PC-3 (cell line): ENCODE data around the gene AGAP1. TPM values are rescaled to one million over a fixed set of nuclear protein-coding genes. Genes with fewer than 3 reads are reported as not detected.

ENCODE experiments used
- ATAC-seq: fragments of 200-7000 bp; cut with Tn5 transposase; 2 replicates; pipeline ENCODE4 v1.9.1; 2020; ENCODE audit warnings: mild to moderate bottlenecking, moderate library complexity
- BruUV-seq: library from RNA; stranded (reverse); fragments of 400-500 nt; replicated peaks from 2 replicates; lab custom pipeline; 2021; lab: Mats Ljungman, UMichigan
- CTCF ChIA-PET: fragments of 300-600 bp; sonication (Branson Sonifier 250); formaldehyde crosslinking; loops from one replicate; lab custom pipeline; 2022; ENCODE audit warnings: antibody characterized with exemption; lab: Charles Lee
- POLR2A ChIA-PET: fragments of 300-600 bp; sonication (Branson Sonifier 250); formaldehyde crosslinking; loops from one replicate; lab custom pipeline; 2022; ENCODE audit warnings: antibody characterized with exemption; ENCODE audit not compliant: unreplicated experiment; lab: Charles Lee
- DNase-seq: peaks from one replicate; pipeline ENCODE4 v3.0.0-alpha.2; 2015
- H2AFZ ChIP-seq: fragments of 300-600 bp; sonication (generic); 2 replicates; pipeline ENCODE4 v1.6.0; 2016; ENCODE audit warnings: antibody characterized with exemption, low read length
- H3F3A ChIP-seq: fragments of 300-600 bp; sonication (generic); one replicate; pipeline ENCODE4 v1.6.0; 2017; ENCODE audit warnings: antibody characterized with exemption, low read length, control low read depth, mild to moderate bottlenecking; ENCODE audit not compliant: unreplicated experiment
- H3K27ac ChIP-seq: fragments of 300-600 bp; sonication (generic); 2 replicates; pipeline ENCODE4 v1.5.1; 2016; ENCODE audit warnings: mild to moderate bottlenecking, low read length
- H3K27me3 ChIP-seq: fragments of 300-600 bp; sonication (generic); 2 replicates; pipeline ENCODE4 v1.6.1; 2016; ENCODE audit warnings: low read length, mixed read lengths
- H3K36me3 ChIP-seq: fragments of 300-600 bp; sonication (generic); 2 replicates; pipeline ENCODE4 v1.6.1; 2016; ENCODE audit warnings: low read depth, mixed run types, low read length, mixed read lengths
- H3K4me1 ChIP-seq: fragments of 300-600 bp; sonication (generic); 2 replicates; pipeline ENCODE4 v1.5.1; 2016; ENCODE audit warnings: low read length; ENCODE audit not compliant: insufficient read depth
- H3K4me2 ChIP-seq: fragments of 300-600 bp; sonication (generic); 2 replicates; pipeline ENCODE4 v1.6.0; 2016; ENCODE audit warnings: low read length
- H3K4me3 ChIP-seq: fragments of 300-600 bp; sonication (generic); 2 replicates; pipeline ENCODE4 v1.5.1; 2016; ENCODE audit warnings: mild to moderate bottlenecking, low read length, mixed read lengths
- H3K79me2 ChIP-seq: fragments of 300-600 bp; sonication (generic); 2 replicates; pipeline ENCODE4 v1.6.1; 2017; ENCODE audit warnings: low read length, mixed read lengths
- H3K9ac ChIP-seq: fragments of 300-600 bp; sonication (generic); 2 replicates; pipeline ENCODE4 v1.6.0; 2016; ENCODE audit warnings: mild to moderate bottlenecking, low read length
- H3K9me2 ChIP-seq: fragments of 300-600 bp; sonication (generic); replicated peaks from 2 replicates; pipeline ENCODE4 v1.6.1; 2016; ENCODE audit warnings: mixed run types, low read length, mixed read lengths
- H3K9me3 ChIP-seq: fragments of 300-600 bp; sonication (generic); 2 replicates; pipeline ENCODE4 v1.6.1; 2016; ENCODE audit warnings: low read length, mixed read lengths
- H4K20me1 ChIP-seq: fragments of 300-600 bp; sonication (generic); 2 replicates; pipeline ENCODE4 v1.6.1; 2016; ENCODE audit warnings: low read length, mixed read lengths
- EZH2 ChIP-seq: fragments of 300-600 bp; sonication (generic); IDR thresholded peaks from one replicate; pipeline ENCODE4 v1.6.1; 2017; ENCODE audit warnings: antibody characterized with exemption, mild to moderate bottlenecking, low read length; ENCODE audit not compliant: unreplicated experiment
- EZH2phosphoT487 ChIP-seq: fragments of 300-600 bp; sonication (generic); IDR thresholded peaks from 2 replicates; pipeline ENCODE4 v1.6.1; 2018; ENCODE audit warnings: mild to moderate bottlenecking, antibody characterized with exemption, low read length, borderline replicate concordance
- intact Hi-C: fragments of 100-400 bp; cut with micrococcal nuclease; formaldehyde crosslinking; loops from 2 replicates; pipeline ENCODE4 v1.9.0; 2023
- total RNA-seq: library from RNA; depleted of rRNA; stranded (reverse); fragments of >200 nt; gene quantifications from 2 replicates; pipeline ENCODE4 v1.2.3, GENCODE V29; 2014
- TF ChIP-seq, protein P1 (sequence below): fragments of 300-600 bp; sonication (generic); conservative IDR thresholded peaks from 2 replicates; pipeline ENCODE4 v1.5.1; 2017; ENCODE audit warnings: antibody characterized with exemption, low read depth, mild to moderate bottlenecking, low read length

The AGAP1 gene
- total RNA-seq, 1 experiment from 2014 or later, result 31.0 TPM

DNA sequence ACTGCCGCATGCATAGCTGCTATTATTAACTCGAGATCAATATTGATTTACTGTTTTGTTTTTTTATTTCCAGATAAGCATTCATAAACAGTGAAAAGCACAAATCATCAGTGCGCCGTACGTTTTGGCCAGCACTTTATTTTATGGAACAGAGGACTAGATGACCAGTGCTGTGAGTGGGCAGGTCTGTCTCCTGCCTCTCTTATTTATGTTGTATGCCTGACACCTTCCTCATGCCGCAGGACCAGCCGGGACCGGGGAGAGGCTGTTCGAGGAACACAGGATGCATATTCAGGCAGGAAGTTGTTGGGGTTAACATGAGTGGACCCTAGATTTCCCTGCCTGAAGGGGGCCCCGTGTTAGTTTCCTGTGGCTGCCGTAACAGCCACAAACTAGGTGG lies 72.6 kb downstream of the AGAP1 start:
- ATAC-seq, result no peak
- TF ChIP-seq, protein P1, sequence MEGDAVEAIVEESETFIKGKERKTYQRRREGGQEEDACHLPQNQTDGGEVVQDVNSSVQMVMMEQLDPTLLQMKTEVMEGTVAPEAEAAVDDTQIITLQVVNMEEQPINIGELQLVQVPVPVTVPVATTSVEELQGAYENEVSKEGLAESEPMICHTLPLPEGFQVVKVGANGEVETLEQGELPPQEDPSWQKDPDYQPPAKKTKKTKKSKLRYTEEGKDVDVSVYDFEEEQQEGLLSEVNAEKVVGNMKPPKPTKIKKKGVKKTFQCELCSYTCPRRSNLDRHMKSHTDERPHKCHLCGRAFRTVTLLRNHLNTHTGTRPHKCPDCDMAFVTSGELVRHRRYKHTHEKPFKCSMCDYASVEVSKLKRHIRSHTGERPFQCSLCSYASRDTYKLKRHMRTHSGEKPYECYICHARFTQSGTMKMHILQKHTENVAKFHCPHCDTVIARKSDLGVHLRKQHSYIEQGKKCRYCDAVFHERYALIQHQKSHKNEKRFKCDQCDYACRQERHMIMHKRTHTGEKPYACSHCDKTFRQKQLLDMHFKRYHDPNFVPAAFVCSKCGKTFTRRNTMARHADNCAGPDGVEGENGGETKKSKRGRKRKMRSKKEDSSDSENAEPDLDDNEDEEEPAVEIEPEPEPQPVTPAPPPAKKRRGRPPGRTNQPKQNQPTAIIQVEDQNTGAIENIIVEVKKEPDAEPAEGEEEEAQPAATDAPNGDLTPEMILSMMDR, result no peak
- no peak for TF ChIP-seq EZH2
- no peak for TF ChIP-seq EZH2phosphoT487
- no peak for DNase-seq
- H3K36me3 ChIP-seq, result peaks cover 6% of the 10 kb centered on the region; the same call in 1 of the 2 replicates
- H4K20me1 ChIP-seq, result peaks cover 24% of the 10 kb centered on the region; the same call in 1 of the 2 replicates
- H3K9me2 ChIP-seq, result no peaks in the 10 kb centered on the region
- no TSS peak for BruUV-seq
- peaks cover 97% of the 10 kb centered on the region for H3K79me2 ChIP-seq
- H3K4me2 ChIP-seq, result no peak overlapping the region
- H3K4me3 ChIP-seq, result no peak overlapping the region
- H3K9me3 ChIP-seq, result no peaks in the 10 kb centered on the region
- H3K27me3 ChIP-seq, result no peaks in the 10 kb centered on the region
- no peak overlapping the region for H3K9ac ChIP-seq
- no peak overlapping the region for H2AFZ ChIP-seq
- ChIA-PET CTCF (no interaction called here), POLR2A (no interaction called here)
- H3K4me1 ChIP-seq, result peaks cover 9% of the 10 kb centered on the region; the same call in 1 of the 2 replicates
- H3K27ac ChIP-seq, result no peak overlapping the region
- intact Hi-C loops, result no loop called here
- H3F3A ChIP-seq, result no peaks in the 10 kb centered on the region

GRCh38 chr2:235566931-235567495 lies 73.2 kb downstream of the AGAP1 start:
- TF ChIP-seq EZH2phosphoT487 (no peak), EZH2 (no peak)
- TF ChIP-seq, protein P1, result no peak
- no TSS peak for BruUV-seq
- Histone ChIP-seq H3K27ac (no peak overlapping the region), H3K9me2 (no peaks in the 10 kb centered on the region), H3K9ac (no peak overlapping the region), H3K4me1 (peaks cover 9% of the 10 kb centered on the region; the same call in 1 of the 2 replicates), H4K20me1 (peaks cover 18% of the 10 kb centered on the region; the same call in 1 of the 2 replicates), H3K9me3 (no peaks in the 10 kb centered on the region), H2AFZ (no peak overlapping the region), H3K27me3 (no peaks in the 10 kb centered on the region), H3K79me2 (peaks cover 97% of the 10 kb centered on the region), H3K4me3 (no peak overlapping the region), H3K4me2 (no peak overlapping the region), H3K36me3 (peaks cover 6% of the 10 kb centered on the region; the same call in 1 of the 2 replicates), H3F3A (no peaks in the 10 kb centered on the region)
- ChIA-PET POLR2A (no interaction called here), CTCF (no interaction called here)
- DNase-seq (no peak), ATAC-seq (no peak)
- intact Hi-C loops, result no loop called here

GRCh38 chr2:235567842-235568241 lies 74.0 kb downstream of the AGAP1 start:
- Histone ChIP-seq H3K79me2 (peaks cover 97% of the 10 kb centered on the region), H3K27me3 (no peaks in the 10 kb centered on the region), H3K9ac (no peak overlapping the region), H3K4me3 (no peak overlapping the region), H3K9me3 (no peaks in the 10 kb centered on the region), H3K4me2 (no peak overlapping the region), H2AFZ (no peak overlapping the region), H3K4me1 (peaks cover 9% of the 10 kb centered on the region; the same call in 1 of the 2 replicates), H3K27ac (no peak overlapping the region), H4K20me1 (peaks cover 13% of the 10 kb centered on the region; the same call in 1 of the 2 replicates), H3F3A (no peaks in the 10 kb centered on the region), H3K9me2 (no peaks in the 10 kb centered on the region), H3K36me3 (peaks cover 6% of the 10 kb centered on the region; the same call in 1 of the 2 replicates)
- ChIA-PET CTCF (interaction anchor here (0.6 kb wide), 1 partner anchor 621 kb away, joined by 3 read pairs; no protein-coding TSS in a partner anchor), POLR2A (no interaction called here)
- ATAC-seq, result no peak
- TF ChIP-seq EZH2phosphoT487 (no peak), EZH2 (no peak)
- TF ChIP-seq, protein P1, result no peak
- intact Hi-C loops, result no loop called here
- DNase-seq, result no peak
- BruUV-seq, result no TSS peak
